Progenitor cell of endocrine pancreas (in vitro differentiated cells): ENCODE measurements around the gene AHDC1. TPM values are rescaled to one million over a fixed set of nuclear protein-coding genes. Genes with fewer than 3 reads are reported as not detected.
"Not testable (repeated sequence)": the region's sequence is repeated elsewhere in the genome, so short reads cannot be mapped to it uniquely, and the experiment has no call there.

ENCODE experiments used
- DNase-seq: peaks from one replicate; pipeline ENCODE4 v3.0.0; 2021; ENCODE audit warnings: low spot score; ENCODE audit not compliant: unreplicated experiment
- H3K27ac Mint-ChIP-seq: 2 replicates; pipeline ENCODE4 v1.8.0; 2021; ENCODE audit warnings: mild to moderate bottlenecking, moderate library complexity, mixed read lengths
- H3K27me3 Mint-ChIP-seq: 2 replicates; pipeline ENCODE4 v1.8.0; 2021; ENCODE audit warnings: mixed read lengths
- H3K36me3 Mint-ChIP-seq: 2 replicates; pipeline ENCODE4 v1.8.0; 2022; ENCODE audit warnings: mixed read lengths; ENCODE audit not compliant: insufficient read depth
- H3K4me1 Mint-ChIP-seq: 2 replicates; pipeline ENCODE4 v1.8.0; 2021; ENCODE audit warnings: low read depth, mixed read lengths
- H3K4me3 Mint-ChIP-seq: 2 replicates; pipeline ENCODE4 v1.8.0; 2021; ENCODE audit warnings: low read depth, mild to moderate bottlenecking, moderate library complexity, mixed read lengths
- H3K9me3 Mint-ChIP-seq: 2 replicates; pipeline ENCODE4 v1.8.0; 2021; ENCODE audit warnings: low read depth, mixed read lengths
- CTCF ChIP-seq: fragments of 200-600 bp; sonication (generic); IDR thresholded peaks from one replicate; pipeline ENCODE4 v1.5.0; 2021; ENCODE audit warnings: antibody characterized with exemption, mild to moderate bottlenecking; ENCODE audit not compliant: unreplicated experiment
- total RNA-seq: library from RNA; stranded (reverse); gene quantifications from 2 replicates; pipeline ENCODE4 v1.2.1, GENCODE V29; 2021

The AHDC1 gene
- total RNA-seq, 1 donor from 2014 or later, result 53.3 TPM

- Mint-ChIP-seq H3K27me3 (peaks cover 61% of the 10 kb centered on the region), H3K9me3 (no peaks in the 10 kb centered on the region), H3K4me3 (no peak overlapping the region), H3K36me3 (no peaks in the 10 kb centered on the region), H3K27ac (no peak overlapping the region), H3K4me1 (no peaks in the 10 kb centered on the region)
- no peak for DNase-seq
- TF ChIP-seq CTCF, result no peak
These were observed 27.0 kb upstream of the AHDC1 start for GRCh38 chr1:27630859-27631491.

GRCh38 chr1:27628712-27629111, 24.8 kb upstream of the AHDC1 start:
- Mint-ChIP-seq H3K27ac (no peak overlapping the region), H3K4me3 (no peak overlapping the region), H3K4me1 (no peaks in the 10 kb centered on the region), H3K9me3 (no peaks in the 10 kb centered on the region), H3K36me3 (no peaks in the 10 kb centered on the region), H3K27me3 (peaks cover 50% of the 10 kb centered on the region)
- DNase-seq, result no peak
- TF ChIP-seq CTCF, result no peak

GRCh38 chr1:27627733-27628132, 23.8 kb upstream of the AHDC1 start:
- not testable (repeated sequence) for H3K36me3 Mint-ChIP-seq, H3K27ac Mint-ChIP-seq, DNase-seq, H3K4me3 Mint-ChIP-seq, H3K9me3 Mint-ChIP-seq, H3K4me1 Mint-ChIP-seq
- H3K27me3 Mint-ChIP-seq, result peaks cover 40% of the 10 kb centered on the region

- Mint-ChIP-seq H3K4me3 (no peak overlapping the region), H3K9me3 (no peaks in the 10 kb centered on the region)
- TF ChIP-seq CTCF, result no peak
These were observed 23.1 kb upstream of the AHDC1 start for GRCh38 chr1:27627061-27627460.

GRCh38 chr1:27626031-27626935, 22.3 kb upstream of the AHDC1 start:
- H3K36me3 Mint-ChIP-seq, result no peaks in the 10 kb centered on the region
- TF ChIP-seq CTCF, result no peak
- H3K4me1 Mint-ChIP-seq, result no peaks in the 10 kb centered on the region
- H3K4me3 Mint-ChIP-seq, result no peak overlapping the region
- peaks cover 25% of the 10 kb centered on the region for H3K27me3 Mint-ChIP-seq
- DNase-seq, result no peak
- no peaks in the 10 kb centered on the region for H3K9me3 Mint-ChIP-seq
- no peak overlapping the region for H3K27ac Mint-ChIP-seq

More at GRCh38 chr1:27627061-27627460, 23.1 kb upstream of the AHDC1 start:
- no peak for DNase-seq
- peaks cover 33% of the 10 kb centered on the region for H3K27me3 Mint-ChIP-seq
- H3K4me1 Mint-ChIP-seq, result no peaks in the 10 kb centered on the region
- H3K36me3 Mint-ChIP-seq, result no peaks in the 10 kb centered on the region
- no peak overlapping the region for H3K27ac Mint-ChIP-seq
